SW480 (cell line): ENCODE data around the gene CACNA2D3.

Source experiments
- DNase-seq: peaks from one replicate; pipeline ENCODE4 v3.0.0-alpha.2; 2016; ENCODE audit warnings: low spot score

Gene CACNA2D3

GRCh38 chr3:54745843-54746242, 623.5 kb downstream of the CACNA2D3 start:
- no peak for DNase-seq

- no peak for DNase-seq
Observed at GRCh38 chr3:54746722-54747121, 624.4 kb downstream of the CACNA2D3 start.

GRCh38 chr3:54755756-54756155, 633.4 kb downstream of the CACNA2D3 start:
- DNase-seq: no peak

GRCh38 chr3:54756330-54756731, 634.0 kb downstream of the CACNA2D3 start:
- no peak for DNase-seq

GRCh38 chr3:54758461-54758860, 636.1 kb downstream of the CACNA2D3 start:
- DNase-seq: no peak

- no peak for DNase-seq
Observed at GRCh38 chr3:54759166-54759565, 636.8 kb downstream of the CACNA2D3 start.

GRCh38 chr3:54760201-54760600, 637.8 kb downstream of the CACNA2D3 start:
- no peak for DNase-seq

- DNase-seq: no peak
Observed at GRCh38 chr3:54761637-54762036, 639.3 kb downstream of the CACNA2D3 start.

- no peak for DNase-seq
Observed at GRCh38 chr3:54764911-54765310, 642.6 kb downstream of the CACNA2D3 start.

GRCh38 chr3:54771050-54771449, 648.7 kb downstream of the CACNA2D3 start:
- DNase-seq: no peak

GRCh38 chr3:54772051-54772450, 649.7 kb downstream of the CACNA2D3 start:
- DNase-seq: no peak

- no peak for DNase-seq
Observed at GRCh38 chr3:54772746-54773145, 650.4 kb downstream of the CACNA2D3 start.

- no peak for DNase-seq
Observed at GRCh38 chr3:54773271-54773670, 650.9 kb downstream of the CACNA2D3 start.

- DNase-seq: no peak
Observed at GRCh38 chr3:54776601-54777000, 654.2 kb downstream of the CACNA2D3 start.

- DNase-seq: no peak
Observed at GRCh38 chr3:54777141-54777540, 654.8 kb downstream of the CACNA2D3 start.

GRCh38 chr3:54780336-54780735, 658.0 kb downstream of the CACNA2D3 start:
- no peak for DNase-seq

GRCh38 chr3:54781728-54782127, 659.4 kb downstream of the CACNA2D3 start:
- no peak for DNase-seq

- no peak for DNase-seq
Observed at GRCh38 chr3:54783611-54784010, 661.3 kb downstream of the CACNA2D3 start.

- DNase-seq: no peak
Observed at GRCh38 chr3:54784021-54784420, 661.7 kb downstream of the CACNA2D3 start.

GRCh38 chr3:54785976-54786375, 663.6 kb downstream of the CACNA2D3 start:
- DNase-seq: no peak

GRCh38 chr3:54790051-54790450, 667.7 kb downstream of the CACNA2D3 start:
- no peak for DNase-seq

GRCh38 chr3:54791501-54792156, 669.3 kb downstream of the CACNA2D3 start:
- DNase-seq: no peak

- no peak for DNase-seq
Observed at GRCh38 chr3:54792584-54792983, 670.2 kb downstream of the CACNA2D3 start.

GRCh38 chr3:54793171-54793570, 670.8 kb downstream of the CACNA2D3 start:
- DNase-seq: no peak
